Suprapubic skin (tissue), 4 donors: Measurements from ENCODE around the gene ATN1.

Source experiments
- POLR2A ChIP-seq, 2 donors: fragments of 450-650 bp; IDR thresholded peaks; one replicate each; pipeline ENCODE4 v1.6.1; 2017; ENCODE audit warnings: antibody characterized with exemption in 2 of 2, mild to moderate bottlenecking in 2 of 2, moderate library complexity in 2 of 2
- POLR2AphosphoS5 ChIP-seq, 3 donors: sonication (generic); formaldehyde crosslinking; IDR thresholded peaks; one replicate each; pipeline ENCODE4 v1.6.1; 2017; ENCODE audit warnings: antibody characterized with exemption in 3 of 3
- TF ChIP-seq, protein P1 (sequence below), 2 donors: fragments of 200-600 bp in 1 of 2; fragments of 450-650 bp in 1 of 2; sonication (generic) in 1 of 2; IDR thresholded peaks; one replicate each; pipeline ENCODE4 v1.5.1; 2016 to 2019; ENCODE audit warnings: antibody characterized with exemption in 2 of 2, mild to moderate bottlenecking in 1 of 2, moderate library complexity in 1 of 2

GRCh38 chr12:6921539-6921938 is 6.2 kb upstream of the ATN1 start:
- TF ChIP-seq, protein P1, sequence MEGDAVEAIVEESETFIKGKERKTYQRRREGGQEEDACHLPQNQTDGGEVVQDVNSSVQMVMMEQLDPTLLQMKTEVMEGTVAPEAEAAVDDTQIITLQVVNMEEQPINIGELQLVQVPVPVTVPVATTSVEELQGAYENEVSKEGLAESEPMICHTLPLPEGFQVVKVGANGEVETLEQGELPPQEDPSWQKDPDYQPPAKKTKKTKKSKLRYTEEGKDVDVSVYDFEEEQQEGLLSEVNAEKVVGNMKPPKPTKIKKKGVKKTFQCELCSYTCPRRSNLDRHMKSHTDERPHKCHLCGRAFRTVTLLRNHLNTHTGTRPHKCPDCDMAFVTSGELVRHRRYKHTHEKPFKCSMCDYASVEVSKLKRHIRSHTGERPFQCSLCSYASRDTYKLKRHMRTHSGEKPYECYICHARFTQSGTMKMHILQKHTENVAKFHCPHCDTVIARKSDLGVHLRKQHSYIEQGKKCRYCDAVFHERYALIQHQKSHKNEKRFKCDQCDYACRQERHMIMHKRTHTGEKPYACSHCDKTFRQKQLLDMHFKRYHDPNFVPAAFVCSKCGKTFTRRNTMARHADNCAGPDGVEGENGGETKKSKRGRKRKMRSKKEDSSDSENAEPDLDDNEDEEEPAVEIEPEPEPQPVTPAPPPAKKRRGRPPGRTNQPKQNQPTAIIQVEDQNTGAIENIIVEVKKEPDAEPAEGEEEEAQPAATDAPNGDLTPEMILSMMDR (IDR thresholded peaks at IDR 0.05) = no peak
- TF ChIP-seq POLR2AphosphoS5 (IDR thresholded peaks at IDR 0.05) = no peak
- no peak for TF ChIP-seq POLR2A (IDR thresholded peaks at IDR 0.05)
